ENCODE measurements around the gene ABCB9.
"Not testable (repeated sequence)": the region's sequence is repeated elsewhere in the genome, so short reads cannot be mapped to it uniquely, and the experiment has no call there.

The ABCB9 gene

DNA sequence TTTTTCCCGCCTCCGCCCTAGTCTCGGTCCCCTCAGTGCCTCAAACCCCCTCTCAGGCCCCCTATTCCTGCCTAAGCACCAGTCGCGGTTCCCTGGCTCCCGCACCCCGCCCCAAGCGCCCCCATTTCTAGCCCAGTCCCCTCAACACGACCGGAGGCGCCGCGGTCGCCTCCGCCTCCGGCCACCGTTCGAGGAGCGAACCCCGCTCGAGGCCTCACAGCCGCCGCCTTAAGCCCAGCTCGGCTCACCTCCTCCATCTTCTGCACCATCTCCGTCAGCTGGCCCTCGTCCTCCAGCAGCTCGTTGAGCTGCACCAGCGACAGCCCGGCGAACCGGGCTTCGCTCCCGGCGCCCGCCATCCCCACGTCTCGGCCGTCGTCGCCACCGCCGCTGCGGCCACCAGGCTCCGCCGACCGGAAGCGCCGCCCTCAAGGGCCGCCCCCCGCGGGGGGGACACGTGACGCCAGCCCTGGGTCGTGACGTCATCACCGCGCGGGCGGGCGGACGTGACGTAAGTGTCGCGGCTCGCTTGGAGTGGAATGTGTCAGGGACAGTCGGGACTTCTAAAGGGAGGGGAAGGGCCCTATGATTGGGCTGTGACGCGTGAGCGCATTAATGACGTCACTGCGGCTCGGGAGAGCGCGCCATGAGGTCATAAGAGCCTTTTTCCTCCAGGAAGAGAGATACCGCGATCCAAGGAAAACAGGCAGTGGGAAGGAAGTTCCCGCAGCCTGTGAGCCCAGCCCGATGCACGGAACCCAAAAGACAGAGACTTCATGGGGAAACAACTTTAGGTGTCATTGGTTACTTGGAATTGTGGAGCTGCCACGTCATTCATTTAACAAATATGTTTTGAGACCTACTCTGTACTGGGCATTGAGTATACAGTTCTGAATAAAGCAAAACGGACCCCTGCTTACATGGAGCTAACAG is 70.3 kb downstream of the ABCB9 start, which contains the start of gene VPS37B:
Gene VPS37B, minus strand, starts transcription at position 421 of the 933 bp plus-strand sequence. Its CDS starts 62 bp downstream, at position 359.
- 15% methylated on average over 81 of the region's 81 CpGs for WGBS
- Histone ChIP-seq H3K9me3 (ENCODE audit: insufficient read depth, low read depth, low read length) (no peaks in the 10 kb centered on the region), H3K27me3 (ENCODE audit: insufficient read depth, low read length) (peaks cover 46% of the 10 kb centered on the region), H3K4me1 (ENCODE audit: insufficient read depth, low read length) (peaks cover 31% of the 10 kb centered on the region), H3K9ac (ENCODE audit: low read depth, low read length) (peak within 1 kb of the TSS; percentile 75), H3K36me3 (ENCODE audit: insufficient read depth, low read length) (no peaks in the 10 kb centered on the region; the same call in 1 of the 2 replicates), H3K27ac (ENCODE audit: low read depth, low read length) (no peak within 1 kb of the TSS), H3K4me3 (ENCODE audit: low read length) (peak within 1 kb of the TSS; percentile 69)

DNA sequence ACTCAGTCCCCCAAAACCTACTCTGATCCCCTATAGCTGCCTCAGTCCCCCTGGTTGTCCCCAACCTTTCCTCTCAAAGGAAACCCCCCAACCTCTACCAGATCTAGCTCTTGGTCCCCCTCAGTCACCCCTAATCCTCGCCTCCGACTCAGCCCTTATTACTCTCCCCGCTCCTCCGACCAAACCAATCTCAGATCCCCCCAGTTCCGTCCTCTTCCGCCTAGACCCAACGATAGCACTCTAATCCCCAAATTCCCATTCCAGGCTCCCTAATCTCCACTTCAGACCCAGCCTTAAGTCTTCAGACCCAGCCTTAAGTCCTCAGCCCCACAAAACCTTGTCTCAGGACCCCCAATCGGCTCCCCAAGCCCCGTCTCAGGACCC is 71.0 kb downstream of the ABCB9 start:
- Histone ChIP-seq H3K27me3 (ENCODE audit: insufficient read depth, low read length) (peaks cover 46% of the 10 kb centered on the region), H3K4me1 (ENCODE audit: insufficient read depth, low read length) (peaks cover 37% of the 10 kb centered on the region), H3K4me3 (ENCODE audit: low read length) (peak overlapping the region; percentile 69), H3K36me3 (ENCODE audit: insufficient read depth, low read length) (no peaks in the 10 kb centered on the region; the same call in 1 of the 2 replicates), H3K9ac (ENCODE audit: low read depth, low read length) (peak overlapping the region; percentile 75), H3K27ac (ENCODE audit: low read depth, low read length) (no peak overlapping the region), H3K9me3 (ENCODE audit: insufficient read depth, low read depth, low read length) (no peaks in the 10 kb centered on the region)
- 34% methylated on average over 9 of the region's 9 CpGs for WGBS

DNA sequence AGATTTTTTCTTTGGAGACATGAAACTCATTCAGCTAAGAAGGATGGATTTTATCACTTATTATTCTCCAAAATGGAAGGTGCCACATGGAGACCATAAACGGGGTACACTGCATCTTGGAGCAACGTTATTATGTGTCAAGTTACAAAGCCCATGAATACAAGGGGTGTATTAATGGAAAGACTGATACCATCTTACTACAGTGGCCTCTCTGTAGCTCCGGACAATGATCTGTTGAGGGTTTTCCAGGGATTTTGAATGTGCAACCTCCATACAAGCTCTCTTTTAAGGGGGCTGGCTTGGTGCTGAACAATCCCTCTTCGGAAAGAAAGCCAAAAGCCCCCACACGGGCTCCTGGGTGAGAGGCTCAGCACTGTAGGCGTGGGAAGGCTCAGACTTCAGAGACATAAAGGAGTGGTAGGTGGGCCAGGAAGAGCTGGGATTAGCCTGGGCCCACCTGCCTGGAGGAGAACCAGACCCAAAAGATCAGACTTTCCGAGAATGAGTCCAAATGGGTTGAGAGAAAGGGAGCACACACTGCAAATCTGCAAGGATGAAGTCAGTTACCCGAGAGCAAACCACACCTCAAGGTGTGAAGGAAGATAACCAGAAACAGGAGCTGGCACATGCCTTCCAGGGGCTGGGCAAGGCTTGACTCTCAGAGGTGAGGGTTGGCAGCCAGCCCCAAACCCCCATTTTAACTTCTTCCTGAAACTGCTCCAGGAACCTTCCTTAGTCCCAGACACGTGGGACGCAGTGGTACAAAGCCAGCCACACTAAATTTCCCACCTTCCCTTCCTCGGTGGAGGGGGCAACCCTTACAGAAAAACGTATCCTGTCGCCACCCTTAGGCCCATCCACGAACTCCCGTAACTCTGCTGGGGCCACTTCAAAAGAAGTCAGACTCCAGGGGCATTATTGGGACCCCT is 71.8 kb downstream of the ABCB9 start:
- Histone ChIP-seq H3K4me1 (ENCODE audit: insufficient read depth, low read length) (peaks cover 41% of the 10 kb centered on the region), H3K27me3 (ENCODE audit: insufficient read depth, low read length) (peaks cover 46% of the 10 kb centered on the region), H3K9me3 (ENCODE audit: insufficient read depth, low read depth, low read length) (no peaks in the 10 kb centered on the region), H3K4me3 (ENCODE audit: low read length) (peak overlapping the region; percentile 69), H3K36me3 (ENCODE audit: insufficient read depth, low read length) (no peaks in the 10 kb centered on the region; the same call in 1 of the 2 replicates), H3K9ac (ENCODE audit: low read depth, low read length) (no peak overlapping the region; the same call in 1 of the 2 replicates), H3K27ac (ENCODE audit: low read depth, low read length) (no peak overlapping the region)
- 79% methylated on average over 15 of the region's 15 CpGs for WGBS

DNA sequence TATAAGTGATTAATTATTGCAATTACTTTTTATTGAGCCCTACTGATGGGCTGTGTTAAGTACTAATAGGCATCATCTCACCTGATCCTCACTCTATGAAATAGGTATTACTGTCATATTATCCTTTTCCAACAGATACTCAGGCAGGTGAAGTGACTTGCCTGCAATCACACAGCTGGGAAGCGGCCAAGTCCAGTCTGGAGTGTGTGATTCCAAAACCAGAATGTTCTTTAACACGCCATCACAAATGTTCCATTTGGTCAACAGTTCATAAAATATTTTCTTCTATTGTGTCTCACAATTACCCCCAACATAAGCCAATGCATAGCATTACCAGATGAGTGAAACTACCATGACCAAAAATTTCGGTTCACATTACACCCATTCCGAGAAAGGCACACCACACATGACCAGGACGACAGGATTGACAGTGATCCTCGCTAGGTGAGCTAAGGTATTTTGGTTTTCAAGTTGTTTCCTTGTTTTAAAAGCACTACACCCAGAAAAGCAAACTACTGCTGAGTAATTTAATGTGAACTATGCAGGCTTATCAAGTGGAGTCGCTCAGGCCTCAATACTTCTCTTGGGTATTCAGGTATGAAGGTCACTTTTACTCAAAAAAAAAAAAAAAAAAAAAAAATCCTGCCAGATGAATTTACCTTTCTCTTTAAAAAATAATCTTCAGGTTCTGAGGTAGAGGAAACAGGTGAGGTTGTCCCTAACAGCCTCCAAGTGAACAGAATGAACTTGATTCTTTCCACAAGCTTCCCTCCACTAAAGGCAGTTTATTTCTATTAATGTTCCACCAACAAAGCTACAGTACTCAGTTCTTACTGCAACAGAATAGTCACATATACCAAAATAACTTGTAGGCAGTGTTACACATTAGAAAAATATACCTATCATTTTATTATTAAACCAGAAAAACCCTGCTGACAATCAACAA is 72.8 kb downstream of the ABCB9 start:
- no peak overlapping the region for H3K27ac ChIP-seq (ENCODE audit: low read depth, low read length)
- H3K4me1 ChIP-seq (ENCODE audit: insufficient read depth, low read length): peaks cover 47% of the 10 kb centered on the region
- no peak overlapping the region for H3K4me3 ChIP-seq (ENCODE audit: low read length)
- H3K9ac ChIP-seq (ENCODE audit: low read depth, low read length): no peak overlapping the region
- no peaks in the 10 kb centered on the region; the same call in 1 of the 2 replicates for H3K36me3 ChIP-seq (ENCODE audit: insufficient read depth, low read length)
- H3K27me3 ChIP-seq (ENCODE audit: insufficient read depth, low read length): peaks cover 41% of the 10 kb centered on the region
- 94% methylated on average over 4 of the region's 7 CpGs for WGBS
- no peaks in the 10 kb centered on the region for H3K9me3 ChIP-seq (ENCODE audit: insufficient read depth, low read depth, low read length)

DNA sequence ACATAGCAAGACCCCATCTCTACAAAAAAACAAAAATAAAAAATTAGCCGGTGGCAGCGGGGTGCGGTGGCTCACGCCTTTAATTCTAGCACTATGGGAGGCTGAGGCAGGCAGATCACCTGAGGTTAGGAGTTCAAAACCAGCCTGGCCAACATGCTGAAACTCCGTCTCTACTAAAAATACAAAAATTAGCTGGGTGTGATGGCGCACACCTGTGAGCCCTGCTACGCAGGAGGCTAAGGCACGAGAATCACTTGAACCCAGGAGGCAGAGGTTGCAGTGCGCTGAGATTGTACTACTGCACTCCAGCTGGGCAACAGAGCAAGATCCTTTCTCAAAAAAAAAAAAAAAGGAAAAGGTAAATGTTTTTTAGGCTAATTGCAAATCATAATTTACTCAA is 73.5 kb downstream of the ABCB9 start:
- H3K36me3 ChIP-seq (ENCODE audit: insufficient read depth, low read length); H3K4me3 ChIP-seq (ENCODE audit: low read length); H3K9ac ChIP-seq (ENCODE audit: low read depth, low read length); H3K9me3 ChIP-seq (ENCODE audit: insufficient read depth, low read depth, low read length): not testable (repeated sequence)
- Histone ChIP-seq H3K27ac (ENCODE audit: low read depth, low read length) (peak overlapping the region; percentile 90; the same call in 1 of the 2 replicates), H3K27me3 (ENCODE audit: insufficient read depth, low read length) (peaks cover 39% of the 10 kb centered on the region), H3K4me1 (ENCODE audit: insufficient read depth, low read length) (peaks cover 55% of the 10 kb centered on the region)
- WGBS: 94% methylated on average over 9 of the region's 9 CpGs

DNA sequence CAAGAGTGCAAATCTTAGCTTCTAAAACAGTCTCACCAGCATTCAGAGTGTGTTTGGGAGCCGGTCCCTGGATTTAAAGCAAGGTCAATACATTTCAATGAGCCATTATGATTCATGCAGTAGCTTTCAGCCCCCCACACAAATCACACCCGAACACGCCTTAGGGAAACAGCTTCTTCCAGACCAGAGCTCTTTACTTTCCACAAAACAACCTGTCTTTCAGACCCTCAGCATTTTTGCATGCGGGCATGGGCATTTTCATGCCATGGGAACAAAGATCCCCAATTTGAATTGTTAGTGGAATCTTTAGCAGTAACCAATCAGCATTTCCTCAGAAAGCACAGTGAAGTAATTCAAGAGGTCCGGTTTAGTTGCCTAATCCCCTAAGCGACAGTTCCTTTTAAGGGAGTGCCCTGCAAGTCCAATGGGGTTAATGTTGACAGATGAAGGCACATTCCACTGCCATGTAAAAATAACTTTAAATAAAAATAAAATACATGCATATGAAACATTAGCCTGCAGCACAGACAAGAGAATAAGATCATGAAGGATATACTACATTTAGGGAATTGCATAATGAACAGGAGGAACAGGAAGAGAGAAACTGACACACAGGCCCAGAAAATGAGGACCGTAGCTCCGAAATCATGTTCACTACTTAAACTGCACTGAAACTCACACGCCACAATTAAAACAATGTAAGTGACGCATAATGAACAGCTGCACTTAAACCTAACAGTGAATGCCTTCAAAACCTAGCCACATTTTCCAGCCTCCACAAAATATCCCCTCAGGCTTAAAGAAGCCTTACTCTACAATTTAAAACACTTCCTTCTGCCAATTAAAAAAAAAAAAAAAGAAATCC is 74.4 kb downstream of the ABCB9 start:
- peak overlapping the region; percentile 30 for H3K4me3 ChIP-seq (ENCODE audit: low read length)
- H3K36me3 ChIP-seq (ENCODE audit: insufficient read depth, low read length): no peaks in the 10 kb centered on the region; the same call in 1 of the 2 replicates
- H3K9ac ChIP-seq (ENCODE audit: low read depth, low read length): peak overlapping the region; percentile 9; the same call in 1 of the 2 replicates
- H3K9me3 ChIP-seq (ENCODE audit: insufficient read depth, low read depth, low read length): no peaks in the 10 kb centered on the region
- H3K27ac ChIP-seq (ENCODE audit: low read depth, low read length): peak overlapping the region; percentile 90; the same call in 1 of the 2 replicates
- H3K4me1 ChIP-seq (ENCODE audit: insufficient read depth, low read length): peaks cover 63% of the 10 kb centered on the region
- 20% methylated on average over 10 of the region's 10 CpGs for WGBS
- H3K27me3 ChIP-seq (ENCODE audit: insufficient read depth, low read length): peaks cover 33% of the 10 kb centered on the region

DNA sequence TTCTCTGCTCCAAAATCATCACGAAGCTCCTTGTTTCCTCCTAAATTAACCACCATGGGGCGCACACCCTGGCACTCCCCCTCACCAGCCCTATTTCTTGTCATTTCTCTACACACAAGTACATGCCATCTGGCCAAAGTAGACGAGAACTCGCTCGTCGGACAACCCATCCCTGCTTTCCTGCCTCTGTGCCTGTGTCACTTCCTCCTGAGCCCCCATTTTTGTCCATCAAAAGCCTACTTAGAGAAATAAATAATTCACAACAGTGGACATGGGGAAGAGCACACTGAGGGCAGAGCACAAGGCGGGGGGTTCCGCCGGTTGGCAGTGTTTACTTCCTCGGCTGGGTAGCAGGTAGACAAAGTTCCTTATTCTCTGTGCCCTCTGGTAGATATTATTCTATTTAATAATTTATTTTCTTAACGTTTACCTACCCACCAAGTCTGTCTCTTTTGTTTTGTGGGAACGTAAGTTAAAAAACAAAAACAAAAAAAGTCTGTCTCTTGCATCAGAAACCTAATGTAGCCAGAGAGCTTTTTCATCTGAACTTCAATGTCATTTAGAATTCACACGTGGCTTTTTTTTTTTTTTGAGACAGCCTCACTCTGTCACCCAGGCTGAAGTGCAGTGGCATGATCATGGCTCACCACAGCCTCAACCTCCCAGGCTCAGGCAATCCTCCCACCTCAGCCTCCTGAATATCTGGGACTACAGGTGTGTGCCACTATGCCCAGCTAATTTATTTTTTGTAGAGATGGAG is 76.3 kb downstream of the ABCB9 start:
- Histone ChIP-seq H3K9ac (ENCODE audit: low read depth, low read length) (no peak overlapping the region), H3K36me3 (ENCODE audit: insufficient read depth, low read length) (no peaks in the 10 kb centered on the region; the same call in 1 of the 2 replicates), H3K27me3 (ENCODE audit: insufficient read depth, low read length) (peaks cover 20% of the 10 kb centered on the region), H3K4me1 (ENCODE audit: insufficient read depth, low read length) (peaks cover 67% of the 10 kb centered on the region), H3K27ac (ENCODE audit: low read depth, low read length) (no peak overlapping the region), H3K9me3 (ENCODE audit: insufficient read depth, low read depth, low read length) (no peaks in the 10 kb centered on the region), H3K4me3 (ENCODE audit: low read length) (no peak overlapping the region)
- WGBS: 90% methylated on average over 13 of the region's 13 CpGs

DNA sequence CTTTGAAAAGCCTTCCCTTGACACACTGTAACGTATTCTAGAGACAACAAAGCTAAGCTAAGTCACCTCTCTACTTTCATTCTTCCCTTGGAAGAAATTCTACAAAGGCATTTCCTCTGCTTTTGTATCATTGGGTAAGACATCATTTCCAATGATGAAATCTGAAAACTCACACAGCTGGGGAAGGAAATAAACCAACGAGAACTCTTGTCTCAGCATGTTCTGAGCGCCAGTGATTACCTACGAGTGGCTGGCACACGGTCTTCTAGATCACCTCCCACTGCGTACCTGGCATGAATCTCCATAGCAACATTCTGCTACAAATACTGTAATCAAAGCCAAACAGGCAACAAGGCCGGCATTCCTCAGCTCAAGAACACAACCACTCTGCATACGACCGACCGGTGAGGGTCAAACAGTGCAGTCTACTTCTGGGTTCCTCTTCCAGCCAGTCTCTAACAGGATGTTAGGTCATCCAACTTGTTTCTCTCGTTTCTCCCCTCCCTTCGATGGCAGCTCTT is 78.0 kb downstream of the ABCB9 start:
- no peaks in the 10 kb centered on the region for H3K36me3 ChIP-seq (ENCODE audit: insufficient read depth, low read length)
- no peaks in the 10 kb centered on the region for H3K9me3 ChIP-seq (ENCODE audit: insufficient read depth, low read depth, low read length)
- H3K27ac ChIP-seq (ENCODE audit: low read depth, low read length): no peak overlapping the region
- H3K27me3 ChIP-seq (ENCODE audit: insufficient read depth, low read length): peaks cover 9% of the 10 kb centered on the region; the same call in 1 of the 2 replicates
- H3K9ac ChIP-seq (ENCODE audit: low read depth, low read length): no peak overlapping the region
- 54% methylated on average over 12 of the region's 12 CpGs for WGBS
- H3K4me3 ChIP-seq (ENCODE audit: low read length): no peak overlapping the region
- H3K4me1 ChIP-seq (ENCODE audit: insufficient read depth, low read length): peaks cover 54% of the 10 kb centered on the region

DNA sequence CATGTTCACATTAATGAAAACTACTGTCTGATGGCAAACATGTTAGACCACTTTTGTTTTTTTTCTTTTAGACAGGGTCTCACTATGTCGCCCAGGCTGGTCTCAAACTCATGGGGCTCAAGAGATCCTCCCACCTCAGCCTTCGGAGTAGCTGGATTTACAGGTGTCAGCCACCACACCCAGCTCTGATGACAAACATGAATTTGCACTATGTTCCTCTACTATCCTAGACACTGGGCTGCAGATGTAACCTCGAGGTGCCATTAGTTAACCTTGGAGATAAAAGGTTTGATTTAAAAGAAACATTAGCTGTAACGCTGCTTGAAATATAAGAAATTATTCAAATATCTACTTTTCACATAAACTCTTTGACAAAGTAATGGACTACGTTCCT is 78.4 kb downstream of the ABCB9 start:
- no peaks in the 10 kb centered on the region for H3K36me3 ChIP-seq (ENCODE audit: insufficient read depth, low read length)
- H3K4me1 ChIP-seq (ENCODE audit: insufficient read depth, low read length): peaks cover 52% of the 10 kb centered on the region
- WGBS: 92% methylated on average over 4 of the region's 5 CpGs
- H3K9me3 ChIP-seq (ENCODE audit: insufficient read depth, low read depth, low read length): no peaks in the 10 kb centered on the region
- no peak overlapping the region for H3K27ac ChIP-seq (ENCODE audit: low read depth, low read length)
- H3K4me3 ChIP-seq (ENCODE audit: low read length): no peak overlapping the region
- peaks cover 13% of the 10 kb centered on the region for H3K27me3 ChIP-seq (ENCODE audit: insufficient read depth, low read length)
- H3K9ac ChIP-seq (ENCODE audit: low read depth, low read length): no peak overlapping the region

Data from HUES64 (cell line).